ENCODE measurements around the gene NUMB.

DNA sequence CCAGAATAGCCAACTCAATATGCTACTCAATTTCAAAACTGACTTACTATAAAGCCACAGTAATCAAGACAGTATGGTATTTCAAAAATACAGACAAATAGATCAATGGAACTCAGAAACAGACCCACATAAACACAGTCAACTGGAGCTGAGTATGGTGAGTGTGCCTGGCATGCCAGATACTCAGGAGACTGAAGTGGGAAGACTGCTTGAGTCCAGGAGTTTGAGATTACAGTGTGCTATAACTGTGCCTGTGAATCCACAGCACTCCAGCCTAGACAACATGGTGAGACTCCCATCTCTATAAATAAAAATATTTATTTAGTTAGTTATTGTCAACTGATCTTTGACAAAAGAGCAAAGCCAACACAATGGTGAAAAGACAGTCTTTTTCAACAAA lies 81.8 kb downstream of the NUMB start:
- TF ChIP-seq, protein P1, sequence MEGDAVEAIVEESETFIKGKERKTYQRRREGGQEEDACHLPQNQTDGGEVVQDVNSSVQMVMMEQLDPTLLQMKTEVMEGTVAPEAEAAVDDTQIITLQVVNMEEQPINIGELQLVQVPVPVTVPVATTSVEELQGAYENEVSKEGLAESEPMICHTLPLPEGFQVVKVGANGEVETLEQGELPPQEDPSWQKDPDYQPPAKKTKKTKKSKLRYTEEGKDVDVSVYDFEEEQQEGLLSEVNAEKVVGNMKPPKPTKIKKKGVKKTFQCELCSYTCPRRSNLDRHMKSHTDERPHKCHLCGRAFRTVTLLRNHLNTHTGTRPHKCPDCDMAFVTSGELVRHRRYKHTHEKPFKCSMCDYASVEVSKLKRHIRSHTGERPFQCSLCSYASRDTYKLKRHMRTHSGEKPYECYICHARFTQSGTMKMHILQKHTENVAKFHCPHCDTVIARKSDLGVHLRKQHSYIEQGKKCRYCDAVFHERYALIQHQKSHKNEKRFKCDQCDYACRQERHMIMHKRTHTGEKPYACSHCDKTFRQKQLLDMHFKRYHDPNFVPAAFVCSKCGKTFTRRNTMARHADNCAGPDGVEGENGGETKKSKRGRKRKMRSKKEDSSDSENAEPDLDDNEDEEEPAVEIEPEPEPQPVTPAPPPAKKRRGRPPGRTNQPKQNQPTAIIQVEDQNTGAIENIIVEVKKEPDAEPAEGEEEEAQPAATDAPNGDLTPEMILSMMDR (IDR thresholded peaks at IDR 0.05) = no peak
- TF ChIP-seq POLR2A (IDR thresholded peaks at IDR 0.05) = no peak

All from adrenal gland (tissue), 5 donors.